GM19468 (cell line): ENCODE measurements around the gene TMEM72.

Experiments
- ATAC-seq: cut with Tn5 transposase; IDR thresholded peaks from one replicate; pipeline ENCODE4 v1.9.1; 2021; ENCODE audit warnings: mild to moderate bottlenecking, moderate library complexity, moderate number of reproducible peaks; ENCODE audit not compliant: unreplicated experiment; ENCODE audit errors: extremely low read depth

Gene TMEM72

DNA sequence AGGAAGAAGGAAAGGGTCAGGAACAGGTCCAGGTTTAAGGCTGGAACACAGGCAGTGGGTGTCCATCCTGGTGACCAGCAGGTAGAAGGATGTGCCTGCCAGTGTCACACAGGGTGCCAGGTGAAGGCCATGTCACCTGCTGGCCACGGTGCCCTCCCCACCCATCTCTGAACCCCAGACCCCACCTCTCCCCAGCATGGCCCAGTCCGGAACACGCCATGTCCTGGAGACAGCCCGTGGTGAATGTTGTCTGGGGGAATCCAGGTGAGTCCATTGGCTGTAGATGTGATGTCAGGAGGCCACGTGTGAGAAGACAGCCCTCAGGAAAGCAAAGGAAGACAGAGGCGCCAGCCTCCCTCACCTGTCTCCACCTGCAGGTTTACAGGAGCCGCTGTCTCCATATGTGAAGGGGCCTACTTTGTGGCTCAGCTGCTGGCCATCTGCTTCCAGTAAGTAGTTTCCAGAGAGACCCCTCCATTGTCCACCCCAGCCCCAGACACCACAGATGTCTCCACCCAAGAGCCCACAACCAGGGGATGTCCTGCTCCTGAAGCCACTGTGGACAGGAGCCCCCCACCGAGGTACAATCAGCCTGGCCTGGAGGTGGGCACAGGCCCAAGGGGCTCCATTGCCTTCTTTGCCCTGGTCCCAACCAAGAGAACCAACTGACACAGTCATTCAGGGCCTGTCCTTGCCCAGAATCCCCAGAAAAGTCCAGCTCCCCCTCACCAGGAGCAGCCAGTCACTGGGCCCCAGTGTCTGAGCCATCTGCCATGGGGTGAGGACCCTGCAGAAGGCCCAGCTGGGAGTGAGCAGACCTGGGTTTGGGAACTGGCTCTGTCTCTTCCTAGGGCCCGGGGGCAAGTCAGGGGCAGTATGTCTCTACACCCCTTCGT, 20.7 kb downstream of the TMEM72 start:
- no peak for ATAC-seq

DNA sequence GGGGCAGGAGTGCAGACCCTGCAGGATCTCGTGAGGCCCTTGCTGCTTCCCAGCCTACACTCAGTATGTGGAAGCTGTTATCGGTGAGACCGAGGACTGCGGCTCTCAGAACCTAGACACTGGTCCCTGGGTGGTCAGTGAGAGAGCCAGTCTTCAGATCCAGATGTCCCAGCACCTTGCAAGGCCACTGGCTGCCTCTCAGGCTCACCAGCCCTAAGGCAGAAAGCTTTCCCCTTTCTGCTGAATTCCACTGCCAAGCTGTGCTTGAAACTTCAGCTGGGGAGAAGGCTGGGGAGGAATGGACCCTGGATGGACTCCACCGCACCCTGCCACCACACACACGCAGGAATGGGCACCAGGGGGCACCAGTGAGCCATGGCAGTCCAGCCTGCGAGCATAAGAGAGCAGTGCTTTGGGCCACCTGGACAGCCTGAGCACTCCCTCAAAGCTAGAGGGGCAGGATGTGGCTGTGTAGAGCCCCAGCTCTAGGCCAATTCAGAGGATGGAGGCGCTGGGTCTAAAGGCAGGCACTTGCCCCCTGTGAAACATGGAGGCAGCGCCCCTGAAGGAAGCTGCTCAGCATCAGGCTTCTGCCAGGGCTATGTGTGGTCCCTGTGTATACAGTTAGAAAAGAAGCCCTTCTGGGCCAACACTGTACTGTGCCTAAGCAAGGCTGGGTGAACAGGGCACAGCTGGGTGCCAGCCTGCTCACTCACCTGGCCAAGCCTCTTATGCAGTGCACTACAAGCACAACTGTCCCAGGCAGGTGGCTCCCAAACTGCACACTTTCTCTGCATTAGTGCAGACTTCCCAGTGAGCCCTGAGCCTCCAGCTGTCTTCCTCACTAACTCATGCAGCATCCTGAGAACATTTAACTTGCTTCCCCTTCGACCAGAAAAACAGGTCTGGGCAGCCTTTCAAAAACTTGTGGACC, 21.6 kb downstream of the TMEM72 start:
- peak; percentile 89 for ATAC-seq

DNA sequence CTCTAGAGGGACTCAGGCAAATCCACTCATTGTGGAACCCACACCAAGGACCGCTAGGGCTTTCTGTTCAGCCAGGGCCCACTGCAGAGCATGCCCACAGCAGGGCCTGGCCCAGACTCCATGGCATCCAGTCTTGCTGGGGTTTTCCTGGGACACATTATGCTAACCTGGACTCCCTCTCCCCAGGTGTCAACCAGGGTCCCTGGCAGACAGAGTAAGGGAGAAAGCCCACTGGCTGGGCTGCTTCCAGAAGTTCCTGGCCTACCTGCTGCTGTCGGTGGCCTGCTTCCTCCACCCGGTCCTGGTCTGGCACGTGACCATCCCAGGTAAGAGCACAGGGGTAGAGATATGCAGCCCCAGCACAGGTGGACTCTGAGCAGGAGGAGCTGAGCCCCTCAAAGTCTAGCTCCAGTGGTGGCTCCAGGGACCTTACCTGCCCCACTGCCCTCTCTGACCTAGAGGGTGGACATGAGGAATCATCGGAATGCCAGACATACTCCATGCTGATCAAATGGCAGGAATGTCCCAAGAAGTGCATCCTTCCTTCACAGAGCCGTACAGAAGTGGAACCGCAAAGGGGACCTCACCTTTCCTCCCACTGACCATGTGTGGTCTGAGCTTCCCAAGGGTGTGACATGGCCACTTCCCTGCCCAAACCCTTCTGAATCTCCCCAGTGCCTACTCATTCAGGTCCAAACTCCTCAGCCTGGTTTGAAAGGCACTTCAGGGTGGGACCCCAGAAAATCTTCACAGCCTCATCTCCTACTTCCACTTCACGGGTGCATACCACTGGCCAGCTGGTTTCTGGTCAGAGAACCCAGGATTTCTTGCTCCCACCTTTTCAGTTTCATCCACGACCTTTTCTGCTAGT, 22.5 kb downstream of the TMEM72 start:
- ATAC-seq = no peak

DNA sequence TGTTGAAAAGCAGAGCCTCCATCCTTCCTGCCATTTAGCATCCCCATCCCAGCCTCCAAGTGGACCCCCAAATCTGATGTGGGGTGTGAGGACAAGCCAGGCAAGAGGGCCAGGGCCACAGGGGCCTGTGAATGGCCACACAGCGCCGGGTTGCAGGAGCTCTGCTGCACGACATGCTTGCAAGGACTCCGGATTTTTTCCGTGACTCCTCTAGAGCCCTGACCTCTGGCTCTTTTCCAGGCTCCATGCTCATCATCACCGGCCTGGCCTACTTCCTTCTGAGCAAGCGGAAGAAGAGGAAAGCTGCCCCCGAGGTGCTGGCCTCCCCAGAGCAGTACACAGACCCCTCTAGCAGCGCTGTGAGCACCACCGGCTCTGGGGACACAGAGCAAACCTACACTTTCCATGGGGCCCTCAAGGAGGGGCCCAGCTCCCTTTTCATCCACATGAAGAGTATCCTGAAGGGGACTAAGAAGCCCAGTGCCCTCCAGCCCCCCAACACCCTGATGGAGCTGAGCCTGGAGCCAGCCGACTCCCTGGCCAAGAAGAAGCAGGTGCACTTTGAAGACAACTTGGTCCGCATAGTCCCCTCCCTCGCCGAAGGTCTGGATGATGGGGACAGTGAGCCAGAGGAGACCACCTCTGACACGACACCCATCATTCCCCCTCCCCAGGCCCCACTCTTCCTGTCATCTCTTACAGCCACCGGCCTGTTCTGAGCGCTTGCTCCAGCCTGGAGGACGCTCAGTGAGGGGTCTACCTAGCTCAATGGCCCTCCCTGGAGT, 23.5 kb downstream of the TMEM72 start:
- ATAC-seq = no peak

DNA sequence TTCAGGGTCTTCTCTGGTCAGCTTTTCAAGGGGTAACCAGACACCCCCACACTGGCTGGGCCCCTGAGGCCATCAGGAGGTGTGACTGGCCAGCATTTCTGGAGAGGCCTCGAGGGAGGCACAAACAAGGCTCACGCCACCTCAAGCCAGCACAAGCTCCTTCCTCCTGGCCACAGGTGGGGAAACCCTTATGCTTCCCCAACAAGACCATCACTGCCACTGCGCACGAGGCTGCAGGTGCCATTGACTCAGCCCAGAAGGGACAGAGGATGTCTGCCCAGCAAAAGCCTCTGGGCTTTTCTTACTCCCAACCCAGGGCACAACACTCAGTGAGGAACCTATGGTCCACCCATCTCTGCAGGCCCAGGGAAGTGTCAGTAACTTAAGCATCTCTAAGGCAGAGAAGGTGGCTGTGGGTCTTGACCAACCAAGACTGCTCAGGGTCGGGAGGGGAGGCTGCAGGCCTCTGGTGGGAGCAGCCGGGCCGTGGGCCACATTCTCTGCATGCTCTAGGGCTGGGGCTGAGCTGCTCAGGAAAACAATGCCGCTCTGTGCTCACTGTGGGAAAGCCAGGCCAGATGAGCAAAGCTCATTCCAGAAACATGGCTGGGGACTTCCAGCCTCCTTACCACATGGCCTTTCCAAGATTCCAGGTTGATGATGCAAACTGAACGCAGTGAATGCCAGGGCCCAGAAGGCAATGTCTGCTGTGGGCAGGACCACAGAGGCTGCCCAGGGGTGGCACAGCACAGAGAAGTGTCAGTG, 24.2 kb downstream of the TMEM72 start:
- ATAC-seq = no peak

DNA sequence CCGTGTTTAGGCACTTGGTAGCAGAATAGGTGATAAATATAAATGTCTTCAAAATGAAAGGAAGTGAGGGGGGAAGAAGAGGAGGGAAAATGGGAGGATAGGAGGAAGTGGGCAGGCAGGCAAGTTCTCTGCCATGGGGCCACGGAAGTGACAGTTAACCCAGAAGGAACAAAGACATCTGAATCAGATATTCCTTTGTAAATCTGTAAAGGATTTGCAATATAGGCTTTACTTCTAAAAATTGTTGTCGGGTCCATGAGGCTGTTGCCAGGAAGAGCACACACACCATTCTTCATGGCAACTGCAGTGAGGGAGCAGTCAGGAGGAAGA, 24.8 kb downstream of the TMEM72 start:
- no peak for ATAC-seq

DNA sequence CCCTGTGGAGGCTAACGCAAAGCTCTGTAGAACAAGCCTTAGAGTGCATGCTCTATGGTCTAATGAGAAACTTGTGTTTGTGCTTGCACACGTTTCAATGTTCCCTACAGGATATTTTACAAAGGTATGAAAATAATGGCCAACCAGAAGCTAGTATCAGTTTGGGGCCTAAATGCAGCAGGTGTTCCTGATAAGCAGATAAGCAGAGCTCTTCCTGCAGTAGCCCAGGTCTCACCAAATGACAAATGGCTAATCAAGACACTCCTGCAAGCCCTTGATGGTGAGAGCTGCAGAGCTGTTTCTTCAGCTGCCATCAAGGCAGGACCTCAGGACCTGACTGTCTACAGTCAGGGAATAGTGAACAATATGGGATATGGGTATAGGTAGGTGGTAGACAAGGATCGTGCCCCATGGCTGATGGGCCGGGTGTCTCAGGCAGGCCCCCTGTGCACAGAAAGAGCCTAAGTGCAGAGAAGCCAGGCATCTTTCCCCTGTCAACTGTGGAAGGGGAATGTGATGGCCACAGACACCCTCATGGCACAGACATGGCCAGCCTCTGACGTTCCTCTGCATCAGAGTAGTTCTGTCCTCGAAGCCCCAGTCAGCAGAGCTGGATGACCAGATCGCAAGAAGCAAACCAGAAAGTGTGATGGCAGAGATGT, 25.3 kb downstream of the TMEM72 start:
- ATAC-seq = no peak

DNA sequence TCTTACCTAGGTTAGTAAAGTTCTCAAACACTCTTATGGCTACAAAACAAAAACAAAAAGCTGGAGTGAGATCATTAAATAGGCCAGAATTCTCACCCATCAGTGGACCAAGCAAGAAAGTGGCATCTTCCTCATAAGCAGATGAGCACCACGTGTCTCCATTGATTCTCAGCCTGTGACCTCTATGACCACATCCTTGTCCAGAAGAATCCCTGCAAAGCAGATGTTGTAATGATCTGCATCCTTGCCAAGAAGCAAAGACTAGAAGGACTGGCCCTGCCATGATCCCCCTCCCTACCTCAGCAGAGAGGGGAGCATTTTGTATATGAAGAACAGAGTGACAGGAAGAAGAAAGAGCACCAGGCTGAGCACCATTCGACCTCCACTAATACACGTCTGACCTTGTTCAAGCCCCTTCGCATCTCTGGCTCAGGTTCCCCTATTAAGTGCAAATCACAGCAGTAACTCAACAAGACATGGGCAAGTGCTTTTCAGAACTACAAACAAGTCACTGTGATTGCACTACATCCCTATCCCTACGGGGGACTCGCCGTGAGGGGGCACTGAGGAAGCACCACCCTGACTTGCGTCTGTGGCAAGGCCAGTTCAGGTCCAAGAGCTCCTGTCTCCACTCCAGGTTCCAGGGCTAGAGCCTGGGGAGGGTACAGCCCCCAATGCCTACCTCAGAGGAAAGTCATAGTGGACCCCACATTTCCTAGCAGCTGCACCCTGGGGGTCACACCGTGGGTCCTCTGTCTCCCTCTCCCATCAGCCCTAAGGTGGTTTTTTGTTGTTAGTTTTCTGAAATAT, 26.3 kb downstream of the TMEM72 start:
- no peak for ATAC-seq

DNA sequence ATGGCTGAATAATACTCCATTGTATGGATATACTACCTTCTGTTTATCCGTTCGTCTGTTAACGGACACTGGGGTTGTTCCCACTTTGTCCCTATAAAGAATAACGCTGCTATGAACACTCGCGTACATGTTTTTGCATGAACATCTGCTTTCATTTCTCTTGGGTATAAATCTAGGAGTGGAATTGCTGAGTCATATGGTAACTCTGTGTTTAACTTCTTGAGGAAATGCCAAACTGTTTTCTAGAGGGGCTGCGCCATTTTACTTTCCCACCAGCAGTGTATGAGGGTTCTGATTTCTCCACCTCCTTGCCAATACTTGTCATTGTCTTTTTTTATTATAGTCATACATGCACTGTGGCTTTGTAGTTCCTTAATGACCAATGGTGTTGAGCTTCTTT, 27.8 kb downstream of the TMEM72 start:
- no peak for ATAC-seq

DNA sequence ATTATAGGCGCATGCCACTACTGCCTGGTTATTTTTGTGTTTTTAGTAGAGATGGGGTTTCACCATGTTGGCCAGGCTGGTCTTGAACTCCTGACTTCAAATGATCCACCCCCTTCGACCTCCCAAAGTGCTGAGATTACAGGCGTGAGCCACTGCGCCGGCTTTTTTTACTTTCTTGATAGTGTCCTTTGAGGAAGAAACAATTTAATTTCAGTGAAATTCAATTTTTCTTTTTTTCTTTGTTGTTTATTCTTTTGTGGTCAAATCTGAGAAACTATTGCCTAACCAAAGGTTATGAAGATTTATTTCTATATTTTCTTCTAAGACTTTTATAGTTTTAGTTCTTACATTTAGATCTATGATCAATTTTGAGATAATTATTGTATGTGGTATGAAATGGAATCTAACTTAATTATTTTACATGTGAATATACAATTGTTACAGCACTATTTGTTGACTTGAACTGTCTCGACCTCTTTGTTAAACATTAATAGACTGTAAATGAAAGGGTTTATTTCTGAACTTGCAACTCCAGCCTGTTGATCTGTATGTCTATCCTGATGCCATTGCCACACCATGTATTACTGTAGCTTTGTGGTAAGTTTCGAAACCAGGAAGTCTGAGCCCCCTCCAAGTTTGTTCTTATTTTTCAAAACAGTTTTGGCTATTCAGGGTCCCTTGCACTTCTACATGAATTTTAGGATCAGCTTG, 28.7 kb downstream of the TMEM72 start:
- ATAC-seq = no peak

DNA sequence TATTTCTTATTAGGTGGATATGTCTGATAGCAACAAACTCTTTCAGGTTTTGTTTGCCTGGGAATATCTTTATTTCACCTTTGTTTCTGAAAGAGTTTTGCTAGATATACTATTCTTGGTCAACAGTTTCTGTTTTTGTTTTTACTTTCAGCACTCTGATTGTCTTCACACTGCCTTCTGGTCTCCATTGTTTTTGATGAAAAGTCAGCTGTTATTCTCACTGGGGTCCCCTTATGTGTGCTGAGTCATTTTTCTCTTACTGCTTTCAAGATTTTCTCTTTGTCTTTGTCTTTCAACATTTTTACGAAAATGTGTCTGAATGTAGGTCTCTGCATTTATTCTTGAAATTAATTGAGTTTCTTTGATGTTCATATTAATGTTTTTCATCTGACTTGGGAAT, 33.2 kb downstream of the TMEM72 start:
- no peak for ATAC-seq

DNA sequence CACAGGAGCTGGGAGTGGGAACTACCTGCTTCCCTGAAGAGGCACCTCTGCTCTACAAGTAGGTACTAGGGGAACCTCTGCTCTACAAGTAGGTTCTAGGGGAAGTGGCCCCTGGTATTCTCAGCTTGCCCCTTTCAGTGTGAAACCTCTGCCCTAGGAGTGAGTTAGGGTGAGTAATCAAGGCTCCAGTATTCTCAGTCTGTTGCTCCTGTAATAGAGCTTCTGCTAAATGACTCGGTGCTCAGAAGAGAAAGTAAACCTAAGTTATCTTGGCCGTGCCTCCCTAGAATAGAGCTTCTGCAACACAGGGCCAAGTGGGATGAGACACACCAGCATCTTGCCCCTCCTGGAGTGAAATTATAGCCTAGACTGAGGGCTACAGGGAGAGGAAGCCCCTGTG, 35.1 kb downstream of the TMEM72 start:
- ATAC-seq = no peak

DNA sequence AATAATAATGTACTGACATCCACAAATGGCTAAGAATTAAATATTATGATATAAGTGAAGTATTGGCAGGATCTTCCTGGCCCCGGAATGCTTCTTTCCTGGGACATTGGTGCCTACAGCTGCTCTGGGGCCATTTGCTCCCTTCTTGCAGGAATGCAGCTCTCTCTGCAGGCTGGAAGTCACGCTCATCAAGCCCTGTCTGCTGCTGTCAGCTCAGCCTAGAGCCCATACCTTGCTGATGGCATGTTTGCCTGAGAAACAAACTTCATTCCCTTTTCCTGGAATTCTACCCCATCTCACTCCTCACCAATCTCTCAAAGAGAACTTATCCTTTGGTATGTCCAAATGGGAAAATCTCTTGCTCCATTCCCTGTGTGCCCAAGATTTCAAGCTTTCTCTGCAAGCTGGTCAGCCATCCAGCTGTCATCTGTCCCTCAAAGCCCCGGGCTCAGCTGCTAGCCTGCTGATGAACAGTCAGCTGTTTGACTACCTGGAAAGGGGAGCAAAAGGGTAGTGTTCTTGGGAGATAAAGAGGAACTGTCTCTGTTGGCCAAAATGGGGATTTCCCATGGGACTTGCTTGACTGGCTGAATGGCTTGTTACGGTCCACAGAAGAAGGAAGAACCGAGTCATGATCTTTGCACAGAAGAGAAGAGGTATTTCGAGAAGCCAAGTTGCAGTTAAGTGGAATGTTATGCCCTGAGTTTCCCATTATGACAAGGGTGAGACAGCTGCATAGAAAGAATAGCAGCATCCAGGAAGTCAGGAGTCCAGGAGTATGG, 36.4 kb downstream of the TMEM72 start:
- ATAC-seq = no peak

DNA sequence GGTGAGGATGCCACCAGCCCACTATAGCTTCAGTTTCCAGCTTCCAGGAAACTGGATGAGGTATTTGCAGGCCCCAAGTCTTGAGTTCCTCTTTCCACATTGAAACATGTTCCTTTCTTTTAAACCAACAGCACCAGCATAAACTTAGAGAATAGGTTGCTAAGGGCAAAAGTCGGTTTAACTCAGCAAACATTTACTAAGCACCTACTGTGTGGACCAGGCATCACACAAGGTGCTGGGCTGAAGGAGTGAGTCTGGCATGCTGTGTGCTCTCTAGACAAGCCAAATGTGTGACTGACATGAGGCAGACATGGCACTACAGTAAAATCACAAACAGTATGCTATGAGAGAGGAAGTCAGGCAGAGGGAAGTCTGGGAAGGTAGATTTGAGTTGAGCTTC, 37.5 kb downstream of the TMEM72 start:
- no peak for ATAC-seq

DNA sequence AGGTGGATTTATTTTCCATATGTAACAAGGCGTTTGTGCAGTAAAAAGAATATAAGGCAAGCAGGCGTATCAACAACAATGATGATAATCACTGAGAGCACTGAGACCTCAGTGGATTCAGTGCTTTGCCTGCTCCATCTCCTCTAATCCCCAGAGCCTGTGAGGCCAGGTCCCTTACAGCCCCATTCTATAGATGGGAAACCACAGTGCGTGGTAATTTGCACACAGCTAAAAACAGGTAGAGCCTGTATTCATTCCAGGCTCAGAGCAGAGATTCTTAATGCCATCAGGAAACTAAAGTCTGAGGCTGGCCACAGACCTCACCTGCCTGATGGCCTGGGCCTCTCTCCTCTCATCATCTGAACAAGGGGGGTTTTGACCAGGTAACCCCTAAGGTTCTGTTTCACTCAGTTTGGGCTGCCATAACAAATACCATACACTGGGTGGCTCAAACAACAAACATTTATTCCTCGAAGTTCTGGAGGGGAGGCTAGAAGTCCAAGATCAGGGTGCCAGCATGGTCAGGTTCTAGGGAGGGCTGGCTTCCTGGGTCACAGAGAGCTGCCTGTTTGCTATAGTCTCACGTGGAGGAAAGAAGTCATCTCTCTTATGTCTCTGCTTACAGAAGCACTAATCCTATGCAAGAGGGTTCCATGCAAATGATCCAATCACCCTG, 38.1 kb downstream of the TMEM72 start:
- ATAC-seq = no peak

DNA sequence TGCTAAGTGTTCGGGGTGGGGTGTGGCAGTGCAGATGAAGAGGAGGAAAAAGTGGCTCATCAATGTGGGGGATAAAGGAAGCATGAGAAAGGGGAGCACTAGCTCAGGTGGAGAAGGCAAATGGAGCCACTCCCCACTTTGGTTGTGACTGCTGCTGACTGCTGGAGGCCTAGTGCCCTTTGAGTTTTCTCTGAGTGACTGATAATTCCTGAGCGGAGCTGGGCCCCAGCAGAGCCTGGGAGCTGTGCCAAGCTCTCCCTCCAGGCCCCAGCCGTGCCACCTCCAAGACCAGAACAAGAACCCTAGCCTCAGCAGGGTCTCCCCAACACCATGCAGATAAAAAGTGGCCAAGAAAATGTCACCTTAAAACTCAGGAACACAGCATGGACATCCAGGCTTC, 38.8 kb downstream of the TMEM72 start:
- no peak for ATAC-seq
